HL-60 (cell line): ENCODE results near the gene DYNLT4.

Experiments
- CTCF ChIP-seq: IDR thresholded peaks from one replicate; pipeline ENCODE4 v1.5.1; 2011; ENCODE audit warnings: low read length, control low read depth, inconsistent platforms; ENCODE audit not compliant: insufficient read depth
- REST ChIP-seq: IDR thresholded peaks from 2 replicates; pipeline ENCODE4 v1.6.1; 2012; ENCODE audit warnings: low read depth; ENCODE audit not compliant: insufficient replicate concordance

DNA sequence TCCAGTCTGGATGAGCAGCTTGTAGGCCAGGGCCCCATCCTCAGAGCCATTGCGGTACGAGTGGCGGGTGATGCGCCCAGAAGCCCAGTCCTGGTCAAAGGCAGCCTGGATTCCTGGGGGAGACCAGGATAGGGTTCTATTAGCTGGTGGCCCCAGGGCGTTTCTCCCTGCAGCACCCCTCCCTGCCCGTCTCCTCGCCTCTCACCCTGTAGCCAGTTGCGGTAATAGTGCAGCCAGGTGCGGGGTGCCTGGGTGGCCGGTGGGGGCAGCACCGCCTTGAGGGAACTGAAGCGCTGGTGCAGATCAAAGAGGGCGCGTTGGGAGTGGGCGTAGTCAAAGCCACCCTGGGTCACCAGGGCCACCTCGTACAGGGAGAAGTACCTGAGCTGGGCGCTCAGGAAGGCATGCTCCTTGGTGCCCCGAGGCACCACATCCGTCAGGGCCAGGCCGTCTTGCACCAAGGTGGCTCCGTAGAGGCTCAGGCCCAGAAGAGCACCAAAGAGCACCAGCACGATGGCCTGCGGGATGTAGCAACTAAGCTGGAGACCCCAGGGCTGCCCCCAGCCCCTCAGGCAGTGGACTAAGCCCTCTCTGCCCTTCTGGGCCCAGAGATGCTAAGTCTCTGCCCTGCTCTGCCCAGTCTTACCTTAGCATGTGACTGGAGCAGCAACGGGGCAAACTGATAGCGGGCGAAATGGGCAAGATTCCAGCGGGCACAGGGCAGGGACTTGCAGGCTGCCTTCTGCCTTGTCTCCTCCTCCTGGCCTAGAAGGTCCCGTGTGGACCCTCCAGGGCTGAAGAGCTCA, 20.2 kb upstream of the DYNLT4 start:
- TF ChIP-seq CTCF (no peak), REST (no peak)
